H9 (cell line): ENCODE data around the gene OPN4. TPM values are rescaled to one million over a fixed set of nuclear protein-coding genes. Genes with fewer than 3 reads are reported as not detected.

Experiments used
- DNase-seq: peaks from one replicate; pipeline ENCODE4 v3.0.0-alpha.2; 2017
- H2AFZ ChIP-seq: one replicate; pipeline ENCODE4 v1.6.1; 2013; ENCODE audit warnings: mild to moderate bottlenecking, low read length, control low read depth, moderate library complexity
- H2AK5ac ChIP-seq: 2 replicates; pipeline ENCODE4 v1.6.1; 2013; ENCODE audit warnings: low read length, control low read depth, mixed read lengths; ENCODE audit not compliant: insufficient read length
- H2BK120ac ChIP-seq: one replicate; pipeline ENCODE4 v1.6.1; 2013; ENCODE audit warnings: low read depth, mild to moderate bottlenecking, low read length, control low read depth, inconsistent platforms; ENCODE audit not compliant: poor library complexity, severe bottlenecking
- H2BK12ac ChIP-seq: 2 replicates; pipeline ENCODE4 v1.6.1; 2013; ENCODE audit warnings: low read length, control low read depth, mixed read lengths, low read depth; ENCODE audit not compliant: insufficient read length
- H2BK15ac ChIP-seq: 2 replicates; pipeline ENCODE4 v1.6.1; 2013; ENCODE audit warnings: low read depth, low read length, control low read depth
- H2BK20ac ChIP-seq: one replicate; pipeline ENCODE4 v1.6.1; 2013; ENCODE audit warnings: low read depth, mild to moderate bottlenecking, low read length, control low read depth, inconsistent platforms; ENCODE audit not compliant: poor library complexity, severe bottlenecking
- H2BK5ac ChIP-seq: 2 replicates; pipeline ENCODE4 v1.6.1; 2013; ENCODE audit warnings: low read length, control low read depth, mixed read lengths; ENCODE audit not compliant: insufficient read length
- H3K14ac ChIP-seq: 2 replicates; pipeline ENCODE4 v1.6.1; 2013; ENCODE audit warnings: low read length, control low read depth; ENCODE audit not compliant: insufficient read depth
- H3K18ac ChIP-seq: 2 replicates; pipeline ENCODE4 v1.6.1; 2013; ENCODE audit warnings: low read depth, mild to moderate bottlenecking, mixed read lengths, low read length, control low read depth; ENCODE audit not compliant: insufficient read length
- H3K23ac ChIP-seq: 2 replicates; pipeline ENCODE4 v1.6.1; 2013; ENCODE audit warnings: low read length, control low read depth, mixed read lengths, low read depth; ENCODE audit not compliant: insufficient read length
- H3K23me2 ChIP-seq: 2 replicates; pipeline ENCODE4 v1.6.1; 2013; ENCODE audit warnings: low read depth, mild to moderate bottlenecking, mixed read lengths, low read length, control low read depth; ENCODE audit not compliant: insufficient read length, poor library complexity, severe bottlenecking
- H3K27ac ChIP-seq: 2 replicates; pipeline ENCODE4 v1.5.1; 2013; ENCODE audit warnings: low read length, control low read depth, mixed read lengths, low read depth; ENCODE audit not compliant: insufficient read length
- H3K27me3 ChIP-seq: 2 replicates; pipeline ENCODE4 v1.6.1; 2013; ENCODE audit warnings: low read length, control low read depth, inconsistent platforms; ENCODE audit not compliant: insufficient read depth
- H3K4ac ChIP-seq: 2 replicates; pipeline ENCODE4 v1.6.1; 2013; ENCODE audit warnings: low read depth, mild to moderate bottlenecking, control low read depth, inconsistent platforms, low read length, moderate library complexity
- H3K4me1 ChIP-seq: 2 replicates; pipeline ENCODE4 v1.6.1; 2013; ENCODE audit warnings: low read length, control low read depth, inconsistent platforms; ENCODE audit not compliant: insufficient read depth
- H3K4me2 ChIP-seq: 2 replicates; pipeline ENCODE4 v1.6.1; 2013; ENCODE audit warnings: low read length, control low read depth, mixed read lengths; ENCODE audit not compliant: insufficient read length, insufficient read depth
- H3K56ac ChIP-seq: 2 replicates; pipeline ENCODE4 v1.6.1; 2013; ENCODE audit warnings: low read depth, mild to moderate bottlenecking, mixed read lengths, low read length, control low read depth; ENCODE audit not compliant: insufficient read length
- H3K79me1 ChIP-seq: 2 replicates; pipeline ENCODE4 v1.6.1; 2013; ENCODE audit warnings: low read depth, mild to moderate bottlenecking, moderate library complexity, low read length, control low read depth, inconsistent platforms; ENCODE audit not compliant: insufficient read depth, poor library complexity, severe bottlenecking
- H3K79me2 ChIP-seq: 2 replicates; pipeline ENCODE4 v1.6.1; 2013; ENCODE audit warnings: low read length, control low read depth, inconsistent platforms; ENCODE audit not compliant: insufficient read depth
- H3K9ac ChIP-seq: 2 replicates; pipeline ENCODE4 v1.6.1; 2013; ENCODE audit warnings: low read length, control low read depth, mixed read lengths; ENCODE audit not compliant: insufficient read length; ENCODE audit errors: extremely low read depth
- H3K9me3 ChIP-seq: one replicate; pipeline ENCODE4 v1.6.1; 2013; ENCODE audit warnings: low read depth, low read length, inconsistent platforms; ENCODE audit not compliant: control insufficient read depth
- H3T11ph ChIP-seq: one replicate; pipeline ENCODE4 v1.6.1; 2013; ENCODE audit warnings: mild to moderate bottlenecking, low read length, control low read depth, inconsistent platforms
- H4K20me1 ChIP-seq: one replicate; pipeline ENCODE4 v1.6.1; 2013; ENCODE audit not compliant: control insufficient read depth, insufficient read length, insufficient read depth
- H4K5ac ChIP-seq: 2 replicates; pipeline ENCODE4 v1.6.1; 2013; ENCODE audit warnings: low read depth, mild to moderate bottlenecking, mixed read lengths, low read length, control low read depth; ENCODE audit not compliant: insufficient read length
- H4K8ac ChIP-seq: replicated peaks from 2 replicates; pipeline ENCODE4 v1.6.1; 2013; ENCODE audit warnings: low read length, control low read depth, mixed read lengths, low read depth; ENCODE audit not compliant: insufficient read length
- H4K91ac ChIP-seq: 2 replicates; pipeline ENCODE4 v1.6.1; 2013; ENCODE audit warnings: low read depth, mild to moderate bottlenecking, moderate library complexity, mixed read lengths, low read length, control low read depth; ENCODE audit not compliant: insufficient read length
- H3K27ac Mint-ChIP-seq, 3 experiments: 2 replicates in 2 of 3; 3 replicates in 1 of 3; pipeline ENCODE4 v1.8.0; 2020 to 2021; ENCODE audit warnings: mixed read lengths in 3 of 3, mild to moderate bottlenecking in 1 of 3, moderate library complexity in 1 of 3
- H3K27me3 Mint-ChIP-seq: 2 replicates; pipeline ENCODE4 v1.8.0; 2021; ENCODE audit warnings: low read depth, mild to moderate bottlenecking, moderate library complexity, mixed read lengths
- H3K36me3 Mint-ChIP-seq, 3 experiments: 2 replicates in 2 of 3; 3 replicates in 1 of 3; pipeline ENCODE4 v1.8.0; 2020 to 2021; ENCODE audit warnings: low read depth in 3 of 3, mixed read lengths in 3 of 3; ENCODE audit not compliant: insufficient read depth in 1 of 3
- H3K4me1 Mint-ChIP-seq, 2 experiments: 2 replicates each; pipeline ENCODE4 v1.8.0; 2020; ENCODE audit warnings: mixed read lengths in 2 of 2
- H3K4me3 Mint-ChIP-seq, 2 experiments: 2 replicates in 1 of 2; 3 replicates in 1 of 2; pipeline ENCODE4 v1.8.0; 2020 to 2021; ENCODE audit warnings: mild to moderate bottlenecking in 2 of 2, mixed read lengths in 2 of 2, moderate library complexity in 1 of 2
- H3K9me3 Mint-ChIP-seq, 2 experiments: 2 replicates in 1 of 2; 3 replicates in 1 of 2; pipeline ENCODE4 v1.8.0; 2020; ENCODE audit warnings: mild to moderate bottlenecking in 2 of 2, mixed read lengths in 2 of 2, moderate library complexity in 1 of 2
- CTCF ChIP-seq: fragments of 200-600 bp; sonication (generic); conservative IDR thresholded peaks from 3 replicates; pipeline ENCODE4 v1.8.0; 2021; ENCODE audit warnings: antibody characterized with exemption, mild to moderate bottlenecking
- WGBS: extraction: QIAGEN DNeasy Blood & Tissue Kit; methylation state at CpG from one replicate; pipeline ENCODE4 v1.1.7; 2013; ENCODE audit warnings: missing lambda C conversion rate, low lambda C conversion rate, mixed read lengths; ENCODE audit not compliant: insufficient read length; ENCODE audit errors: extremely low coverage; 5-methylcytosine and 5-hydroxymethylcytosine counted together
- total RNA-seq: library from RNA; stranded (reverse); gene quantifications from 2 replicates; pipeline ENCODE4 v1.2.1, GENCODE V29; 2021

Gene OPN4
- total RNA-seq, 1 experiment from 2014 or later: not detected

DNA sequence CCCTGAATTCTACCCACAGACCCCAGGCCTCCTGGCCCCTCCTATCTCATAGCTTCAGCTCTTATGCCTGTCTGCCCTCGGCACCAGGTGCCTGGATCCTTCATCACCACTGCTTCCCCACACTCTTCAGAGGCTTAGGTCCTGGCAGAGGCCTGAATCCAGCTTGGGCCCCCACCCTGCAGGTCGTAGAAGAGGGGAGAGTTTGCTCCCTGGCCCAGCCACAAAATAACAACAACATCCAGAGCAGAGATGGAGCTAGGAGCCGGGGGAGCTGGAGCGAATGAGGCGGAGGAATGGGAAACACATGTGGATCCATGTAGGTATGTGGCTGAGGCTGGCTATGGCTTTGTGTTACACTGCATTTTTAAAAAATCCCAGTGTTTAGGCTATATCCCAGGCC lies 7.8 kb upstream of the OPN4 start:
- WGBS: no CpG with 5 or more reads among the region's 5 CpGs
- Histone ChIP-seq H3K27ac (no peak overlapping the region), H3K56ac (no peak overlapping the region)

More for the DNA sequence above, 7.8 kb upstream of the OPN4 start:
- peaks cover 2 to 3% of the 10 kb centered on the region in 2 experiments for H3K4me1 Mint-ChIP-seq
- Histone ChIP-seq H4K5ac (no peak overlapping the region), H2BK5ac (no peak overlapping the region), H4K91ac (no peak overlapping the region), H2BK12ac (no peak overlapping the region), H3K14ac (no peak overlapping the region), H3K9ac (no peak overlapping the region), H2AK5ac (no peak overlapping the region), H2BK20ac (no peak overlapping the region), H3K18ac (no peak overlapping the region), H3K4me2 (no peak overlapping the region), H3K4ac (no peak overlapping the region), H3K9me3 (no peaks in the 10 kb centered on the region), H3K23me2 (no peaks in the 10 kb centered on the region), H4K8ac (no peak overlapping the region), H3K4me1 (no peaks in the 10 kb centered on the region), H2AFZ (no peak overlapping the region), H3K27me3 (no peaks in the 10 kb centered on the region), H2BK120ac (no peak overlapping the region), H2BK15ac (no peak overlapping the region), H4K20me1 (no peaks in the 10 kb centered on the region), H3K79me1 (no peaks in the 10 kb centered on the region), H3K79me2 (no peaks in the 10 kb centered on the region), H3T11ph (no peak overlapping the region), H3K23ac (no peak overlapping the region)
- no peak for TF ChIP-seq CTCF
- no peak overlapping the region for H3K4me3 Mint-ChIP-seq
- H3K9me3 Mint-ChIP-seq: peaks cover 9 to 12% of the 10 kb centered on the region in 2 experiments
- H3K27me3 Mint-ChIP-seq: peaks cover 2% of the 10 kb centered on the region; the same call in 1 of the 2 replicates
- H3K27ac Mint-ChIP-seq: no peak overlapping the region
- peaks cover 0 to 6% (median 0%) of the 10 kb centered on the region in 3 experiments; a peak in 2 of 7 replicates for H3K36me3 Mint-ChIP-seq
- DNase-seq: no peak
